HL-60 (cell line): ENCODE data around the gene CPLX1.

Source experiments
- DNase-seq, 2 experiments: peaks; one replicate each; pipeline ENCODE4 v3.0.0-alpha.2; 2010 to 2020; ENCODE audit warnings: low read depth in 1 of 2, low spot score in 1 of 2
- H3K27ac ChIP-seq: fragments of 250-450 bp; sonication (Bioruptor Pico); replicated peaks from 2 replicates; pipeline ENCODE4 v1.5.1; 2020; ENCODE audit warnings: mild to moderate bottlenecking, moderate library complexity
- H3K27me3 ChIP-seq: fragments of 250-450 bp; sonication (Bioruptor Pico); 2 replicates; pipeline ENCODE4 v1.5.1; 2021; ENCODE audit warnings: mild to moderate bottlenecking, moderate library complexity; ENCODE audit not compliant: insufficient read depth, poor library complexity, severe bottlenecking
- H3K4me3 ChIP-seq: replicated peaks from 2 replicates; pipeline ENCODE4 v1.5.1; 2011; ENCODE audit warnings: mild to moderate bottlenecking, control low read depth, low read length; ENCODE audit not compliant: insufficient read depth
- GABPA ChIP-seq: IDR thresholded peaks from 2 replicates; pipeline ENCODE4 v1.6.1; 2012; ENCODE audit warnings: low read depth
- POLR2AphosphoS5 ChIP-seq: IDR thresholded peaks from 2 replicates; pipeline ENCODE4 v1.6.1; 2012; ENCODE audit warnings: low read depth
- SPI1 ChIP-seq: IDR thresholded peaks from 2 replicates; pipeline ENCODE4 v1.6.1; 2012; ENCODE audit warnings: low read depth, mild to moderate bottlenecking, borderline replicate concordance
- TF ChIP-seq, protein P1 (sequence below): IDR thresholded peaks from one replicate; pipeline ENCODE4 v1.5.1; 2011; ENCODE audit warnings: low read length, control low read depth, inconsistent platforms; ENCODE audit not compliant: insufficient read depth
- TF ChIP-seq, protein P2 (sequence below): IDR thresholded peaks from 2 replicates; pipeline ENCODE4 v1.6.1; 2012; ENCODE audit warnings: low read depth; ENCODE audit not compliant: insufficient replicate concordance

Gene CPLX1

DNA sequence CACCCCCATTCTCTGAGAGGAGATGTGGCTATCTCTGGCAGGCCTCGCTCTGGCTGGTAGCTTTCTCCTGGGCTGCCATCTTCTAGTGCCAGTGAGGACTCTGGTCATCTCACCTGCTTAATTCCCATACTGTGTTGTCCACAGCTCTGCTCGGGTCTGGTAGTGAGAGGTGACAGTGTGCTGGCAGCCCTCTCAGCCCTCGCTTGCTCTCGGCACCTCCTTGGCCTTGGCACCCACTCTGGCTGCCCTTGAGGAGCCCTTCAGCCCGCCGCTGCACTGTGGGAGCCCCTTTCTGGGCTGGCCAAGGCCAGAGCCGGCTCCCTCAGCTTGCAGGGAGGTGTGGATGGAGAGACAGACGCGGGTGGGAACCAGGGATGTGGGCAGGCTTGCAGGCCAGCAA is 52.7 kb downstream of the CPLX1 start:
- H3K27ac ChIP-seq = no peak overlapping the region
- no peak overlapping the region for H3K4me3 ChIP-seq
- no peaks in the 10 kb centered on the region for H3K27me3 ChIP-seq
- no peak for DNase-seq
- TF ChIP-seq, protein P1, sequence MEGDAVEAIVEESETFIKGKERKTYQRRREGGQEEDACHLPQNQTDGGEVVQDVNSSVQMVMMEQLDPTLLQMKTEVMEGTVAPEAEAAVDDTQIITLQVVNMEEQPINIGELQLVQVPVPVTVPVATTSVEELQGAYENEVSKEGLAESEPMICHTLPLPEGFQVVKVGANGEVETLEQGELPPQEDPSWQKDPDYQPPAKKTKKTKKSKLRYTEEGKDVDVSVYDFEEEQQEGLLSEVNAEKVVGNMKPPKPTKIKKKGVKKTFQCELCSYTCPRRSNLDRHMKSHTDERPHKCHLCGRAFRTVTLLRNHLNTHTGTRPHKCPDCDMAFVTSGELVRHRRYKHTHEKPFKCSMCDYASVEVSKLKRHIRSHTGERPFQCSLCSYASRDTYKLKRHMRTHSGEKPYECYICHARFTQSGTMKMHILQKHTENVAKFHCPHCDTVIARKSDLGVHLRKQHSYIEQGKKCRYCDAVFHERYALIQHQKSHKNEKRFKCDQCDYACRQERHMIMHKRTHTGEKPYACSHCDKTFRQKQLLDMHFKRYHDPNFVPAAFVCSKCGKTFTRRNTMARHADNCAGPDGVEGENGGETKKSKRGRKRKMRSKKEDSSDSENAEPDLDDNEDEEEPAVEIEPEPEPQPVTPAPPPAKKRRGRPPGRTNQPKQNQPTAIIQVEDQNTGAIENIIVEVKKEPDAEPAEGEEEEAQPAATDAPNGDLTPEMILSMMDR = no peak
- 0 out of 2 replicates have a peak, but pooled peaks have one; percentile 15 for TF ChIP-seq POLR2AphosphoS5

DNA sequence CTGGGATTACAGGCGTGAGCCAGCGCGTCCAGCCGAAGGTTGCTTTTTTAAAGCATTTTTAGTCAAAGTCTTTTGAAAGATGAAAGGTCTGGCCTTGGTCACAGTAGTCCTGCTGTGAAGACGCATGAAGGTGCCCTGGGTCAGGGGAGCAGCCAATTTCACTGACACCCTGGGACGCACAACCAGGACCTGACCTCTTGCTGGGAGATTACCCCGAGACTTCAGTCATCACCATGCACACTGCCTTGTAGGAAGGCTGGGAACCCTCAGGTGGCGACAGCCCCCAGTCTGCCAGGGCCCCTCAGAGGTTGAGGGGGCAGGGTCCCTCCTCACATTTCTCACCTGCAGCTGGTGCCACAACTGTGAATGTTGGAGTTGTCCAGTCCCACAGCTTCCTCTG is 53.2 kb downstream of the CPLX1 start:
- Histone ChIP-seq H3K4me3 (no peak overlapping the region), H3K27me3 (no peaks in the 10 kb centered on the region), H3K27ac (no peak overlapping the region)
- no peak for DNase-seq
- no peak for TF ChIP-seq POLR2AphosphoS5
- TF ChIP-seq, protein P2, sequence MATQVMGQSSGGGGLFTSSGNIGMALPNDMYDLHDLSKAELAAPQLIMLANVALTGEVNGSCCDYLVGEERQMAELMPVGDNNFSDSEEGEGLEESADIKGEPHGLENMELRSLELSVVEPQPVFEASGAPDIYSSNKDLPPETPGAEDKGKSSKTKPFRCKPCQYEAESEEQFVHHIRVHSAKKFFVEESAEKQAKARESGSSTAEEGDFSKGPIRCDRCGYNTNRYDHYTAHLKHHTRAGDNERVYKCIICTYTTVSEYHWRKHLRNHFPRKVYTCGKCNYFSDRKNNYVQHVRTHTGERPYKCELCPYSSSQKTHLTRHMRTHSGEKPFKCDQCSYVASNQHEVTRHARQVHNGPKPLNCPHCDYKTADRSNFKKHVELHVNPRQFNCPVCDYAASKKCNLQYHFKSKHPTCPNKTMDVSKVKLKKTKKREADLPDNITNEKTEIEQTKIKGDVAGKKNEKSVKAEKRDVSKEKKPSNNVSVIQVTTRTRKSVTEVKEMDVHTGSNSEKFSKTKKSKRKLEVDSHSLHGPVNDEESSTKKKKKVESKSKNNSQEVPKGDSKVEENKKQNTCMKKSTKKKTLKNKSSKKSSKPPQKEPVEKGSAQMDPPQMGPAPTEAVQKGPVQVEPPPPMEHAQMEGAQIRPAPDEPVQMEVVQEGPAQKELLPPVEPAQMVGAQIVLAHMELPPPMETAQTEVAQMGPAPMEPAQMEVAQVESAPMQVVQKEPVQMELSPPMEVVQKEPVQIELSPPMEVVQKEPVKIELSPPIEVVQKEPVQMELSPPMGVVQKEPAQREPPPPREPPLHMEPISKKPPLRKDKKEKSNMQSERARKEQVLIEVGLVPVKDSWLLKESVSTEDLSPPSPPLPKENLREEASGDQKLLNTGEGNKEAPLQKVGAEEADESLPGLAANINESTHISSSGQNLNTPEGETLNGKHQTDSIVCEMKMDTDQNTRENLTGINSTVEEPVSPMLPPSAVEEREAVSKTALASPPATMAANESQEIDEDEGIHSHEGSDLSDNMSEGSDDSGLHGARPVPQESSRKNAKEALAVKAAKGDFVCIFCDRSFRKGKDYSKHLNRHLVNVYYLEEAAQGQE = no peak
- TF ChIP-seq GABPA = no peak
- no peak for TF ChIP-seq SPI1
- TF ChIP-seq, protein P1 = no peak

DNA sequence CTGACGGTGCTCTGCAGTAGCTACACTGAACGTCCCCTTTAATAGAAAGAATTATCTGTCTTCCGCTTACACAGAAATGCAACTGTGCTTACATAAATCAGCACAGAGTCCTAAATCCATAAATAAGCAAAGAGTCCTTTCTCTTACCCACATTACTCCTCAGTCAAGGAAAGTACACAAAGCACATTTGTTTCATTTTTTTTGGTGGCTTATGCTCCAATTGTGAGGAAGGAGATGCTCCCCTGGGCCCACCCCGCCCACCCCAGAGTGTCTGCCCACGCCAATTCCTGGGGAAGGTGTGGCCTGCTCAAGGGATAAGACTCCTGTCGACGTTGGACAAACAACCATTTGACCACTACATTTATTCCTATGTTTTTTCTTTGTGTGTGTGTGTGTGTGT is 53.8 kb downstream of the CPLX1 start:
- no peak for DNase-seq
- TF ChIP-seq SPI1 = no peak
- TF ChIP-seq, protein P2 = no peak
- TF ChIP-seq GABPA = no peak
- TF ChIP-seq, protein P1 = no peak
- TF ChIP-seq POLR2AphosphoS5 = no peak
- no peak overlapping the region for H3K27ac ChIP-seq
- no peak overlapping the region for H3K4me3 ChIP-seq
- H3K27me3 ChIP-seq = no peaks in the 10 kb centered on the region

DNA sequence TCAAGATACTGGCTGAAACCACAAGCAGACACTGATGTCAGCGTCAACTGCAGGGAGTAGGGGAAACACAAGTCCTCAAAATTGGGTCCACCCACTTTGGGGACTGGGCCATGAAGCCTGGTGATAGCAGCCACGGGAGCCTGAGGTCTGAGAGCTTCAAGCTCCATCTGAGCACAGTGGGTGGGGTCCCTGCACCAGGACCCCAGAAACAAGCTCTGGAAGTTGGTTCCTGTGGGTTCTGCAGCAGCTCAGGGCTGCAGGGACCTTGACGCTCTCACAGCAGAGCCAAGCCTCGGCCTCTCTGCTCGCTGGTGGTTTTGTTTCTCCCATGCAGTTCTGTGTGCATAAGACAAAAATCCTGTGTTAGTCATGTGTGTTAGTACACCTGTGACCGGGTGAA is 54.5 kb downstream of the CPLX1 start:
- Histone ChIP-seq H3K27ac (no peak overlapping the region), H3K27me3 (no peaks in the 10 kb centered on the region), H3K4me3 (no peak overlapping the region)
- TF ChIP-seq POLR2AphosphoS5 (no peak), SPI1 (no peak), GABPA (no peak)
- TF ChIP-seq, protein P2 = no peak
- TF ChIP-seq, protein P1 = no peak
- no peak for DNase-seq
